Measurements from ENCODE around the gene MLYCD.

MLYCD gene

DNA sequence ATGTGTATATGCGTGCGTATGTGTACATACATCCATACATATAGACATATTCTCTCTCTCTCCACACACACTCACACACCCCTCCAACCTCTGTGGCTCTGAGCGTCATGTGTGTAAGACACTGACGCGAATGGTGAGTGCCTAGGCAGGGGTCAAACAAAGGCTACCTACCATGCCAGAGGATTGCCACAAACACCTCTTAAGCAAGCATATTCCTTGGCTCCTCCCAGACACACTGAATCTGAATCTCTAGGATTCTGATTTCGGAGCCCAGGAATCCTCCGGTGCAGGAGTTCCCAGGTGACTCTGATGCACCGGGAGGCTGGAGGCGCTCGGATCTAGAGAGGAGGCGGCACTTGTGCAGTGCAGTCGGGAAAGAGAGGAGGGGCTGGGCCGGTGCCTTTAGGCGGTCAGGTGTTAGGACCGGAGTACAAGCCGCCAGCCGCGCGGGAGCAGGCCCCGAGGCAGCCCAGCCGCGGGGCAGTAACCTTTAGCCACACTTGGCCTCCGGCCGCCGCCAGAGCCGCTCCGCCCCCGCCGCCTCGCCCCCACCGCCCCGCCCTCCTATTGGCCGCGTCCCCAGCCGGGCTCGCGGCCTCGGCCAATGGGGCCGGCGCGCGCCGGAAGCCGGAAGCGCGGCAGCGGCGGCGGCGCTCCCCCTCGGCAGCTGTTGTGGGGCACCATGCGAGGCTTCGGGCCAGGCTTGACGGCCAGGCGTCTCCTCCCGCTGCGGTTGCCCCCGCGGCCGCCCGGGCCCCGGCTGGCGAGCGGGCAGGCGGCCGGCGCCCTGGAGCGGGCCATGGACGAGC, at the start of gene MLYCD:
Gene MLYCD, plus strand, starts transcription at position 653 of the 809 bp plus-strand sequence. Its CDS starts 30 bp downstream, at position 683.
- Mint-ChIP-seq H3K4me3 (peak within 1 kb of the TSS; percentile 89), H3K27me3 (peaks cover 12% of the 10 kb centered on the region), H3K27ac (peak within 1 kb of the TSS; percentile 85), H3K36me3 (ENCODE audit: low read depth) (peaks cover 11% of the 10 kb centered on the region), H3K4me1 (ENCODE audit: low read depth) (peaks cover 28% of the 10 kb centered on the region), H3K9me3 (no peaks in the 10 kb centered on the region)
- intact Hi-C loops (cut with micrococcal nuclease): loop anchor here (5.0 kb wide), 1 partner anchor 91 kb away; the partner anchor contains the start of gene HSBP1

DNA sequence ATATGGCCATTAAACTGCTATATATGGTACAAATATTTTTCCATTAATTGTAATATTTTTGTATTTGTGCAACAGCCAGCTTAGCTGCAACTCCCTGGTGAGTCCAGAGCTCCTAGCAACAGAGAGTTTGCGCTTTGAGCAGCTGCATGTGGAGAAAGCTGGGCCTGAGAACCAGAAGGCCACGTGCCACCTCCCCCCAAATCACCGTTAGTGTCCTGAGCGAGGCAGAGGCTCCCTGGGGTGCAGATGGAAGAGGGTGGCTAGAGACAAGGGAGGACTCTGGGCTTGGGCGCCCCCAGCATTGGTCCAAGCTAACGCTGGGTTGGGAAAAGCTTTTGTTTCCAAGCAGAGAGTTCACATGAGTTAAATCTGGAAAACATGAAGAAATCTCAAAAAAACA, 49.5 kb upstream of the MLYCD start:
- Mint-ChIP-seq H3K9me3 (no peaks in the 10 kb centered on the region), H3K4me1 (ENCODE audit: low read depth) (peaks cover 35% of the 10 kb centered on the region), H3K27me3 (peaks cover 5% of the 10 kb centered on the region), H3K27ac (no peak overlapping the region), H3K36me3 (ENCODE audit: low read depth) (no peaks in the 10 kb centered on the region), H3K4me3 (no peak overlapping the region)
- intact Hi-C loops (cut with micrococcal nuclease): no loop called here

DNA sequence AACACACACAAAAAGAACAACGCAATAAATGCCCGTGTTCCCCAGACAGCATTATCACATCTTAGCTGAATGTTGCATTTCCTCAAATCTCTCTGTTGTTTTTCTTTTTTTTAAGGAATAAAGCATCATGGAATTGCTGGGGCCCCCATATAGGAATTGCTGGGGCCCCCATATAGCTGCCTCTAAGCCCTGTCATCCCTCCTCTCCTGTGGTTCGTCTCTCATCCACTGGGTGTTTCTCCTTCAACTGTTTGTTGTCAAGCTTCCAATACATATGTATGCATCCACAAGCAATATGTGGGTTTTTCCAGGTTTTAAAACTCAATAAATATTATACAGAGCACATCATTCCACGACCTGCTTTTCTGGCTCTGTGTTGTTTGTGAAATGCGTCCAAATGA, 48.0 kb upstream of the MLYCD start:
- no peaks in the 10 kb centered on the region for H3K9me3 Mint-ChIP-seq
- peaks cover 21% of the 10 kb centered on the region for H3K4me1 Mint-ChIP-seq (ENCODE audit: low read depth)
- no peak overlapping the region for H3K27ac Mint-ChIP-seq
- intact Hi-C loops (cut with micrococcal nuclease): no loop called here
- H3K4me3 Mint-ChIP-seq: no peak overlapping the region
- peaks cover 5% of the 10 kb centered on the region for H3K27me3 Mint-ChIP-seq
- no peaks in the 10 kb centered on the region for H3K36me3 Mint-ChIP-seq (ENCODE audit: low read depth)

DNA sequence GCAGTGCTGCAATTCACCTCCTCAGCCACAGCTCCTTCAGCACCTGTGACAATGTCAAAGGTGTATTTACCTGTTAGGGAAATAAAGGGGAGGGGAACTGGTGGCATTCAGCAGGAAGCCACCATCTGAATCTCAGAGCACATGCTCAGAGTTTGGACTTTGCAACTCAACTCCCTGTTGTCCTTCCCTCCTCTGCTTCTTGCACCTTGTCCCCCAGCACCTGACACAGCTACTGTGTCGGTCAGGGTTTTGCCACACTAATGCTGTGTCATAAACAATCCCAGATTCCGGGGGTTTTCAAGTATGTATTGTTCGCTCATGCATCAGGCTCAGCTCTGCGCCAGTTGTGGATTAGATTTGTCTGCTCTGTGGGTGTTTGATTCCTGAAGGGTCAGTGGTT, 47.4 kb upstream of the MLYCD start:
- Mint-ChIP-seq H3K27ac (no peak overlapping the region), H3K9me3 (no peaks in the 10 kb centered on the region), H3K27me3 (peaks cover 5% of the 10 kb centered on the region), H3K4me3 (no peak overlapping the region), H3K36me3 (ENCODE audit: low read depth) (no peaks in the 10 kb centered on the region), H3K4me1 (ENCODE audit: low read depth) (peaks cover 21% of the 10 kb centered on the region)
- intact Hi-C loops (cut with micrococcal nuclease): no loop called here

DNA sequence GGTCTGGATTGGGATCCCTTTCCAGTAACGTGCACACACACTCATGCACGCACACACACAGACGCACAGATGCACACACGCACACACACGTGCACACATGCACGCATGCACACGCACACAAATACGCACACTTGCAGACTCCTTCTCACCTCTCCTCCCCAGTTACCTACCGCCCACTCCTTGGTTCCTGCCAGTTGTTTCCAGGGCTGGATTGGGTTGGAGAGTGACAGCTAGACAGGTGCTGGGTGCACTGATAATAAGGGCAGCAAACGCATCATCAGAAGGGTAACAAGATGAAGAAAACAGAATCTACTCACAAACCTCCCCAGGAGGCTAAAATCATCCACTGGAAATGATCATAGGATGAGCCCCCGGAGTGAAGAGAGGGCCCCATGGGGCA, 46.1 kb upstream of the MLYCD start:
- peaks cover 5% of the 10 kb centered on the region for H3K27me3 Mint-ChIP-seq
- no peaks in the 10 kb centered on the region for H3K36me3 Mint-ChIP-seq (ENCODE audit: low read depth)
- intact Hi-C loops (cut with micrococcal nuclease): no loop called here
- H3K9me3 Mint-ChIP-seq: no peaks in the 10 kb centered on the region
- no peak overlapping the region for H3K27ac Mint-ChIP-seq
- no peak overlapping the region for H3K4me3 Mint-ChIP-seq
- H3K4me1 Mint-ChIP-seq (ENCODE audit: low read depth): peaks cover 8% of the 10 kb centered on the region

DNA sequence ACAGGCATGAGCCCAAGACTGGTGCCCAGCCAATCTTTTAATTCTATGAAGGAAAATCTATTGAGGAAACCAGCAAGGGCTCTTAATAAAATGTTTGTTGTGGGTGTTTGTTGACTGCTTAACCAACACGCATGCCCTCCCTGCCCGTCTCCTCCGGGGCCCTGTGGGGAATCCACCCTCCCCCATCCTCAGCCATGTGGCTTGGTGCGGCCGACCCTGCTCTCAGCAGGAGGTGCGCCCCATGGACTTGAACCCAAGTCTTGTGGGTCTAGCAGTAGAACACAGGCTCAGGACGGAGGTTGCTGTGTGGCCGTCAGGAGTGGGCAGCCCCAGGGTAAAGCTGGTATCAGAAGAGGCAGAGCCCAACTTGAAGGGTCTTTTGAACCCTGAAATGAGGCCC, 45.1 kb upstream of the MLYCD start:
- peaks cover 9% of the 10 kb centered on the region for H3K4me1 Mint-ChIP-seq (ENCODE audit: low read depth)
- H3K36me3 Mint-ChIP-seq (ENCODE audit: low read depth): no peaks in the 10 kb centered on the region
- intact Hi-C loops (cut with micrococcal nuclease): no loop called here
- H3K27me3 Mint-ChIP-seq: peaks cover 5% of the 10 kb centered on the region
- no peak overlapping the region for H3K27ac Mint-ChIP-seq
- H3K4me3 Mint-ChIP-seq: no peak overlapping the region
- H3K9me3 Mint-ChIP-seq: no peaks in the 10 kb centered on the region

DNA sequence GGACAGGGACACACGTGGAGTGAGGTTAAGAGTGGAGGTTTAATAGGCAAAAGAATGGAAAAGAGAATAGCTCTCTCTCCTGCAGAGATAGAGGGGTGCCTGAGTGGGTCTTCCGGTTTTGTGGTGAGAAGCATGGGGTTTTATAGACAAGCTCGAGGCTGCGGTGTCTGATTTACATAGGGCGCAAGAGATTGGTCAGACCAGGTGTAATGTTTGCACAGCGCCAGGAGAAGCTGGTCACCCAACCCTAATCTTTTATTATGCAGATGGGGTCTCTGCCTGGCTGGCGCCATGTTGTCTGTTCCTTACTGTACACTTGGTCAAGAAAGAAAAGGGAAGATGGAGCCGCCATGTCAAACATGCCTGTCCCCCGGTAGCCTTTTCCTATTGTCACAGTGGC, 44.5 kb upstream of the MLYCD start:
- peaks cover 10% of the 10 kb centered on the region for H3K4me1 Mint-ChIP-seq (ENCODE audit: low read depth)
- no peaks in the 10 kb centered on the region for H3K36me3 Mint-ChIP-seq (ENCODE audit: low read depth)
- no peak overlapping the region for H3K27ac Mint-ChIP-seq
- intact Hi-C loops (cut with micrococcal nuclease): no loop called here
- no peaks in the 10 kb centered on the region for H3K9me3 Mint-ChIP-seq
- H3K4me3 Mint-ChIP-seq: no peak overlapping the region
- H3K27me3 Mint-ChIP-seq: peaks cover 5% of the 10 kb centered on the region

DNA sequence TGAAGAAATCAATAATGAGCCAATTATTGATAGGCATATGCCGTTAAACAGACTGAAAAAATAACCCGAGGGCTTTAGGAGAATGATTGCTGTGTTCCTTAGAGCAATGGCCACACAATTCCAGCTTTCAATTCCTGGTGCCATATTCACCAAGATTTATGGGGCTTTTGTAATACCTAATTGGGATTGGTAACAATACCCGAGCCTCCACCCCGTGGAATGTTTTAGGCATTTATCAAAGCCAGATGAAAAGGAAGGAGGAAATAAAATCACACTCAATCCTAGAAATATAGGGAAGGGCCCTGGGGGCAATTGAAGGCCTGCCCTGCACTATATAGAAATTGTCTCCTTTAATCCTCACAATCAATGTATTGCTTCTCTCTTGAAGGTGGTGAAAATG, 42.1 kb upstream of the MLYCD start:
- intact Hi-C loops (cut with micrococcal nuclease): no loop called here
- Mint-ChIP-seq H3K4me3 (no peak overlapping the region), H3K36me3 (ENCODE audit: low read depth) (no peaks in the 10 kb centered on the region), H3K27ac (no peak overlapping the region), H3K27me3 (peaks cover 2% of the 10 kb centered on the region), H3K9me3 (no peaks in the 10 kb centered on the region), H3K4me1 (ENCODE audit: low read depth) (peaks cover 5% of the 10 kb centered on the region)

DNA sequence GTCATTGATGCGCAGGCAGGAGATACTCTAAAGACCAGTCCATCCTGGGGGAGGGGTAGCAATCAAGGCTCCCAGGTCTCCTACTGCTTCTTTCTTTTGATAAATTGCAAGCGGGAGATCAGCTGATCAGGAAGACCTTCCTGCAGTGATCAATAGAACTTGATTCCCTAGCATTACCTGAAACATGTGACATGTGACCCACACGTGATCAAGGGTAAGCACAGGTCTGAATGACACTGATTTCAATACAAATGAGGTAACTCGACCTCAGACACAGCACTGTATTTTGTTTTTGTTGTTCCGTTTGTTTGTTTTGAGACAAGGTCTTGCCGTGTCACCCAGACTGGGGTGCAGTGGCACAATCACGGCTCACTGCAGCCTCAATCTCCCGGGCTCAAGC, 39.6 kb upstream of the MLYCD start:
- Mint-ChIP-seq H3K9me3 (no peaks in the 10 kb centered on the region), H3K4me1 (ENCODE audit: low read depth) (peaks cover 5% of the 10 kb centered on the region), H3K27me3 (no peaks in the 10 kb centered on the region), H3K4me3 (no peak overlapping the region), H3K36me3 (ENCODE audit: low read depth) (no peaks in the 10 kb centered on the region), H3K27ac (no peak overlapping the region)
- intact Hi-C loops (cut with micrococcal nuclease): no loop called here

DNA sequence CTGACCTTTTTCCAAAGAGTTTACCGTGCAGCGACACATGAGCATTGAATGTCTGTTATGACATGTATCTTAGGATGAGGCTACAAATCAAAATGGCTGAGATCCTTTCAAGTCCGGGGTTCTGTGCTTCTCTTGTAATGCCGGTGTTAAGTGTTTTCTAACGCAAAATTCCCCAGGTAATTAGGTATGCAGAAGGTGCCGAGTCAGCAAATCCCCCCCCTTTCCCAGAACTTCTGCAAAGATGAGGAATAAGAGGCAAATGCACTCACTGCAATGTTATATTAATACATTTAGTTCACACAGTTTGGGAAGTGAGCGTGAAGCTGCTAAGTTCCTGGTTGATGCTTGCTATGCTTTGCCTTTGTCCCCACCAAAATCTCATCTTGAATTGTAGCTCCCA, 36.3 kb upstream of the MLYCD start:
- intact Hi-C loops (cut with micrococcal nuclease): no loop called here
- no peaks in the 10 kb centered on the region for H3K27me3 Mint-ChIP-seq
- no peaks in the 10 kb centered on the region for H3K36me3 Mint-ChIP-seq (ENCODE audit: low read depth)
- no peak overlapping the region for H3K4me3 Mint-ChIP-seq
- H3K4me1 Mint-ChIP-seq (ENCODE audit: low read depth): peaks cover 14% of the 10 kb centered on the region
- peaks cover 8% of the 10 kb centered on the region for H3K9me3 Mint-ChIP-seq
- no peak overlapping the region for H3K27ac Mint-ChIP-seq

DNA sequence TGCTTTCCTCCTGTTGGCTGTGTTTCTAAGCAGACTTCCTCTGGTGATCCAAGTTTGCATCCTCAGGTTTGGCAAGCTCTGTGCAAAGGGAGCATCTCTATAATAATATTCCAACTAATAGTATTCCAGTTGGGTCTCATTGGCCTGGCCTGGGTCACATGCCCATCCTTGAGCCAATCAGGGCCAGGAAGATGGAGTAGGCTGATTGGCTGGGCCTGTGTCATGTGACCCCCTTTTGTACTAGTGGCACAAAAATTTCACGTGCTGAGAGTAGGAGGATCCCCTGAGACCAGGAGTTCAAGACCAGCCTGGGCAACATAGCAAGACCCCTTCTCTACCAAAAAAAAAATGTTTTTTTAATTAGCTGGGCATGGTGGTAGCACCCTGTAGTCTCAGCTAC, 35.2 kb upstream of the MLYCD start:
- Mint-ChIP-seq H3K9me3 (peaks cover 8% of the 10 kb centered on the region), H3K27ac (no peak overlapping the region), H3K27me3 (no peaks in the 10 kb centered on the region), H3K4me3 (no peak overlapping the region), H3K36me3 (ENCODE audit: low read depth) (no peaks in the 10 kb centered on the region), H3K4me1 (ENCODE audit: low read depth) (peaks cover 12% of the 10 kb centered on the region)
- intact Hi-C loops (cut with micrococcal nuclease): no loop called here

DNA sequence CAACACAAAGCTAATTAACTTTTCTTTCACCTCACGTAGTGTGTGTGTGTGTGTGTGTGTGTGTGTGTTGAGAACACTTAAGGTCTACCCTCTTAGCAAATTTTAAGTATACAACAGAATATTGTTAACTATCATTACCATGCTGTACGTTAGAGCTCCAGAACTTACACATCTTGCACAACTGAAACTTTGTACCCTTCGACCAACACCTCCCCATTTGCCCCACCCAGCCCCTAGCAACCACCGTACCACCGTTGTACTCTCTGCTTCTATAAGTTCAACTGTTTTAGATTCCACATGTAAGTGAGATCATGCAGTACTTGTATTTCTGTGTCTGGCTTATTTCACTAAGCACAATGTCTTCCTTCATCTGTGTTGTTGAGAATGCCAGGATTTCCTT, 28.1 kb upstream of the MLYCD start:
- H3K4me1 Mint-ChIP-seq (ENCODE audit: low read depth): peaks cover 2% of the 10 kb centered on the region
- no peaks in the 10 kb centered on the region for H3K36me3 Mint-ChIP-seq (ENCODE audit: low read depth)
- H3K9me3 Mint-ChIP-seq: peaks cover 8% of the 10 kb centered on the region
- no peak overlapping the region for H3K4me3 Mint-ChIP-seq
- no peak overlapping the region for H3K27ac Mint-ChIP-seq
- H3K27me3 Mint-ChIP-seq: peaks cover 16% of the 10 kb centered on the region
- intact Hi-C loops (cut with micrococcal nuclease): no loop called here

DNA sequence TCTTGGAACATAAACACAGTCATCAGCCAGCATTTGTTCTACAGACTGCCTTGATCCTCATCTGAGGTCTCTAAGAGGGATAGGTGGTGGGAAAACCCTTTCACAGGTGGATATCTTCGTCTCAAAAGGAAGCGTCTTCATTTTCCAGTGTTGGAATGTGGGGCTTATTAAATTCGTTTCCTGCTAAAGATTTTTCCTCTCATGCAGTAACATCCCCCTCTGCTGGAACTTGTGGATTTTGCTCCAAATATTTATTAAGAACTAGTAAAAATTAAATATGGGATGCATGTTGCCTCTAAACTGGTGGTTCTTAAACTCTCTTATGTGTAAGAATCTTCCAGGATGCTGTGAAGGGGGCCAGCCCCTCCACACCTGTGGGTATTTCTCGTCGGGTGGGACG, 20.1 kb upstream of the MLYCD start:
- intact Hi-C loops (cut with micrococcal nuclease): loop anchor here (1.0 kb wide), 1 partner anchor 53 kb away; no protein-coding TSS in a partner anchor
- Mint-ChIP-seq H3K27ac (no peak overlapping the region), H3K4me3 (no peak overlapping the region), H3K27me3 (peaks cover 17% of the 10 kb centered on the region), H3K4me1 (ENCODE audit: low read depth) (no peaks in the 10 kb centered on the region), H3K9me3 (no peaks in the 10 kb centered on the region), H3K36me3 (ENCODE audit: low read depth) (no peaks in the 10 kb centered on the region)

DNA sequence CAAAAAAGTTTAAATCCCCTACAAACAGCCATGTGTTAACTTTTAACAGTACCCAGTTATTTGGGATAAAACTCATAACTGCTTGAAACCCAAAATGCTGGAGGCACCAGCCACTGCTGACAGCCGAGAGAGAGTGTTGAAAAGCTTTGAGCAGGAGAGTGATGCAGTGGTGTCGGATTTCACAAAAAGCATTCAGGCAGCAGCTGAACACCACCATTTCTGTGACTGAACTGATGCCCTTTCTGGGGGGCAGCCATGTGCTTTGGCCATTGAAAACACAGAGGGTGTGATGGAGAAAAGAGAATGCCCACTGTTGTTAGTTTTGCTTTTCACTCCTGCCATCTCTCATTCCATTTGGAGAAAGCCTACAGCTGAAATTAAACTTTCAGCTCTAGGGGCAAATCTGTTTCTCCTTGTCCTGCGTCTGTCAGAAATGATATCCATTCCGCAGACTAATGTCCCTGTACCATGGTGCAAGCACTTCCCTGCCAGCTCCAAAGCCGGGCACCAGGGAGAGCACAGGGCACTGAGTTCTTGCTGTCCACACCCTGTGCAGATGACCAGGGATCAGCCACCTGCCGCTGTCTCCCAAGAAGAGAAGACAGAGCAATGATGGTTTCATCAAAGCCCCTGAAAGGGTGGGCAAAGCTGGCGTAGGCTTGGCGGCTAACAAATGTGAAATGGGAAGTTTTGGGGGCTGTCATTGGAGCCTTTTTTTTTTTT, 16.6 kb upstream of the MLYCD start:
- Mint-ChIP-seq H3K9me3 (no peaks in the 10 kb centered on the region), H3K27ac (no peak overlapping the region), H3K4me3 (no peak overlapping the region), H3K36me3 (ENCODE audit: low read depth) (no peaks in the 10 kb centered on the region), H3K4me1 (ENCODE audit: low read depth) (no peaks in the 10 kb centered on the region), H3K27me3 (peaks cover 11% of the 10 kb centered on the region)
- intact Hi-C loops (cut with micrococcal nuclease): no loop called here
